Osteoblast (primary cell): Measurements from ENCODE around the gene SLC18A3. TPM values are rescaled to one million over a fixed set of nuclear protein-coding genes. Genes with fewer than 3 reads are reported as not detected.

ENCODE experiments used
- DNase-seq: peaks from one replicate; pipeline ENCODE4 v3.0.0; 2011; ENCODE audit warnings: low spot score, mixed read lengths; ENCODE audit not compliant: insufficient read length; ENCODE audit errors: missing footprints
- H2AFZ ChIP-seq: 2 replicates; pipeline ENCODE4 v1.6.0; 2011; ENCODE audit warnings: mild to moderate bottlenecking, low read length
- H3K27ac ChIP-seq: 2 replicates; pipeline ENCODE4 v1.5.1; 2011; ENCODE audit warnings: mild to moderate bottlenecking, low read depth, low read length, moderate library complexity
- H3K27me3 ChIP-seq: 2 replicates; pipeline ENCODE4 v1.6.0; 2012; ENCODE audit warnings: mild to moderate bottlenecking, control low read depth, inconsistent platforms, low read length, moderate library complexity; ENCODE audit not compliant: insufficient read depth
- H3K36me3 ChIP-seq: 2 replicates; pipeline ENCODE4 v1.5.1; 2011; ENCODE audit warnings: mild to moderate bottlenecking, low read length, control low read depth, moderate library complexity; ENCODE audit not compliant: insufficient read depth
- H3K4me1 ChIP-seq: 2 replicates; pipeline ENCODE4 v1.5.1; 2011; ENCODE audit warnings: mild to moderate bottlenecking, low read length, control low read depth, moderate library complexity; ENCODE audit not compliant: insufficient read depth
- H3K4me2 ChIP-seq: 2 replicates; pipeline ENCODE4 v1.6.0; 2011; ENCODE audit warnings: mild to moderate bottlenecking, low read length; ENCODE audit not compliant: insufficient read depth
- H3K4me3 ChIP-seq: fragments of 200-600 bp; sonication (generic); 3 replicates; pipeline ENCODE4 v1.5.1; 2012; ENCODE audit warnings: mild to moderate bottlenecking, low read length, inconsistent platforms; ENCODE audit not compliant: insufficient read depth
- H3K79me2 ChIP-seq: 2 replicates; pipeline ENCODE4 v1.6.0; 2012; ENCODE audit warnings: mild to moderate bottlenecking, low read length, control low read depth, inconsistent platforms; ENCODE audit not compliant: insufficient read depth
- H3K9me3 ChIP-seq: 2 replicates; pipeline ENCODE4 v1.5.1; 2011; ENCODE audit warnings: low read depth, low read length, control low read depth
- H4K20me1 ChIP-seq: 2 replicates; pipeline ENCODE4 v1.6.0; 2012; ENCODE audit warnings: mild to moderate bottlenecking, low read length, control low read depth; ENCODE audit not compliant: insufficient read depth
- total RNA-seq: library from RNA; depleted of rRNA; stranded (reverse); fragments of >200 nt; gene quantifications from 2 replicates; pipeline ENCODE4 v1.2.3, GENCODE V29; 2012
- TF ChIP-seq, protein P1 (sequence below): IDR thresholded peaks from 2 replicates; pipeline ENCODE4 v1.5.1; 2011; ENCODE audit warnings: mild to moderate bottlenecking, low read depth, low read length, moderate library complexity; ENCODE audit errors: extremely low read depth

SLC18A3 gene
- total RNA-seq, 1 donor, result not detected

DNA sequence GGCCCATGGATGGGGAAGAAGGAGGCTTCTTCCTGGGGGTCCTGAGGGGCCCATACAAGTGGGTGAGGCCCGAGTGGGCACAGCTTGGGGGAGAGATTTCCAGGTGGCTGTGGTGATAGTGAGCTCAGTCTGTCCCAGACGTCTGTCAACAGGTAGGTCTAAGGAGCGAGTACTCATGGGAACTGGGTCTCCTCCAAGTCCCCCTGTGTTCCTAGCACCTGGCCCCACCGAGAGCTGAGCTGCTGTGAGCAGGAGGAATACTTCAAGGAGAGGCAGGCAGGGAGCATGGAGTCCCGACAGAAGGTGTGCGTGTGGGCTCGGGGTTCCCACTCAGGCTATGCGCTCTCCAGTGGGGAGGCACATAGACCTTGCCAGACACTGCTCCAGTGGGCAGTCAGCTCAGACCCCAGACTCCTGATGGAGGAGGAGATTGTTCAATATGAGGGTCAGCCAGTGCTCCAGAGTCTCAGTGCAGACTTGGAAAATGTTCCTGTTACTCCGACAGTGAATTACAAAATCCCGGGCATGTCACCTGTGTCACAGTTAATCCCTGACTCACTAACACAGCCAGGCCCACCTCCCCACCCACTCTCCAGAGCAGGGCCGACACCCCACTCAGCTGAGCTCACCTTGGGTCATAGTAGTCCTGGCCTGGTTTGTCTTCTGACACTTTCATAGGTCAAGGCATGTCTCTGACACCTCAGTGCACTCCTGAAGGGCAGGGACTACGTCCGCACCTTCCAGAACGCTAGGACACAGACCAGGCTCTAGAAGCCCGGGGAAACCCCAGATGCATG, 41.1 kb downstream of the SLC18A3 start:
- Histone ChIP-seq H3K9me3 (no peaks in the 10 kb centered on the region), H3K79me2 (no peaks in the 10 kb centered on the region), H3K27me3 (peaks cover 24% of the 10 kb centered on the region), H3K27ac (no peak overlapping the region), H3K4me1 (no peaks in the 10 kb centered on the region), H2AFZ (no peak overlapping the region), H4K20me1 (no peaks in the 10 kb centered on the region), H3K4me3 (no peak overlapping the region), H3K36me3 (no peaks in the 10 kb centered on the region), H3K4me2 (no peak overlapping the region)
- TF ChIP-seq, protein P1, sequence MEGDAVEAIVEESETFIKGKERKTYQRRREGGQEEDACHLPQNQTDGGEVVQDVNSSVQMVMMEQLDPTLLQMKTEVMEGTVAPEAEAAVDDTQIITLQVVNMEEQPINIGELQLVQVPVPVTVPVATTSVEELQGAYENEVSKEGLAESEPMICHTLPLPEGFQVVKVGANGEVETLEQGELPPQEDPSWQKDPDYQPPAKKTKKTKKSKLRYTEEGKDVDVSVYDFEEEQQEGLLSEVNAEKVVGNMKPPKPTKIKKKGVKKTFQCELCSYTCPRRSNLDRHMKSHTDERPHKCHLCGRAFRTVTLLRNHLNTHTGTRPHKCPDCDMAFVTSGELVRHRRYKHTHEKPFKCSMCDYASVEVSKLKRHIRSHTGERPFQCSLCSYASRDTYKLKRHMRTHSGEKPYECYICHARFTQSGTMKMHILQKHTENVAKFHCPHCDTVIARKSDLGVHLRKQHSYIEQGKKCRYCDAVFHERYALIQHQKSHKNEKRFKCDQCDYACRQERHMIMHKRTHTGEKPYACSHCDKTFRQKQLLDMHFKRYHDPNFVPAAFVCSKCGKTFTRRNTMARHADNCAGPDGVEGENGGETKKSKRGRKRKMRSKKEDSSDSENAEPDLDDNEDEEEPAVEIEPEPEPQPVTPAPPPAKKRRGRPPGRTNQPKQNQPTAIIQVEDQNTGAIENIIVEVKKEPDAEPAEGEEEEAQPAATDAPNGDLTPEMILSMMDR, result no peak
- no peak for DNase-seq

- Histone ChIP-seq H3K36me3 (no peaks in the 10 kb centered on the region), H3K4me1 (no peaks in the 10 kb centered on the region), H3K79me2 (no peaks in the 10 kb centered on the region), H3K4me3 (no peak overlapping the region), H3K9me3 (no peaks in the 10 kb centered on the region), H3K27ac (no peak overlapping the region), H2AFZ (no peak overlapping the region), H3K27me3 (peaks cover 24% of the 10 kb centered on the region), H4K20me1 (no peaks in the 10 kb centered on the region), H3K4me2 (no peak overlapping the region)
- DNase-seq, result no peak
- TF ChIP-seq, protein P1, result no peak
Measured at GRCh38 chr10:49651917-49652316, 41.8 kb downstream of the SLC18A3 start.

DNA sequence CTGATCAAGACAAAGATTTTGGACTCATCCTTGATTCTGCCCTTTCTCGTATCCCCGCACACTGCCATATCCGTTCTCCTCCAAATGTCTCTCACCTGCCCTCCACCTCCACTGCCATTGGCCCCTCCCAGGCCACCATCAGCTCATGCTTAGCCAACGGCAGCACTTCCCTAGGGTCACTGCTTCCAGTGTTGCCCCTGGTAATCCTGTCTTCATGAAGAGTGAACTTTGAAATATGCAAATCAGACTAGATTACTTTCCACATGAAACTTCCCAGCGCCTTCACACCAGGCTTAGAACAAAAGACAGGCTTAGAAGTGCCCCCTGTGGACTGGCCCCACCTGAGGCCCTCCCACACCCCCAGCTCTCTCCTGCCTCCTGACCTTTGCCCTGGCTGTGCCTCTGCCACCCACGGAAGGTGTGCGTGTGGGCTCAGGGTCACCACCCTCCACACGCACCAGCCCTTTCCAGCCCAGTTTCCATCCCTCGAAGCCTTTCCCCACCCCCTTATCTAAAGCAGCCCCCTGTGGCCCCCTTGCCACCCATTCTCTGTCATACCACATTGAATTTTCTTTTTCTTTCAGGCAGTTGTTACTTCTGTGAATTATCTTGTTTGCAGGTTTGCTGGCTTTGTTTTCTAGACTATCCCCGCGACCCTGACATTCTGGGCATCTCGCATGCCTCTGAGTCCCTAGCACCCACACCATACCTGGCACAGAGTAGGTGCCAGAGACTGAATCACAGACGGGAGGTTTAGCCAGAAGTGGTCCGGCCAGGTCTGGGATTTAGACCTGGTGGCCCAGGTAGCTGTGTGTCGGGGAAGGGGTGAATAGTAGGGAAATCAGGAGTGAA, 42.5 kb downstream of the SLC18A3 start:
- H3K4me3 ChIP-seq, result no peak overlapping the region
- no peaks in the 10 kb centered on the region for H3K36me3 ChIP-seq
- DNase-seq, result no peak
- no peak overlapping the region for H3K4me2 ChIP-seq
- no peak overlapping the region for H3K27ac ChIP-seq
- no peaks in the 10 kb centered on the region for H3K79me2 ChIP-seq
- H3K4me1 ChIP-seq, result no peaks in the 10 kb centered on the region
- TF ChIP-seq, protein P1, result no peak
- no peaks in the 10 kb centered on the region for H3K9me3 ChIP-seq
- H2AFZ ChIP-seq, result no peak overlapping the region
- H3K27me3 ChIP-seq, result peaks cover 24% of the 10 kb centered on the region
- no peaks in the 10 kb centered on the region for H4K20me1 ChIP-seq

DNA sequence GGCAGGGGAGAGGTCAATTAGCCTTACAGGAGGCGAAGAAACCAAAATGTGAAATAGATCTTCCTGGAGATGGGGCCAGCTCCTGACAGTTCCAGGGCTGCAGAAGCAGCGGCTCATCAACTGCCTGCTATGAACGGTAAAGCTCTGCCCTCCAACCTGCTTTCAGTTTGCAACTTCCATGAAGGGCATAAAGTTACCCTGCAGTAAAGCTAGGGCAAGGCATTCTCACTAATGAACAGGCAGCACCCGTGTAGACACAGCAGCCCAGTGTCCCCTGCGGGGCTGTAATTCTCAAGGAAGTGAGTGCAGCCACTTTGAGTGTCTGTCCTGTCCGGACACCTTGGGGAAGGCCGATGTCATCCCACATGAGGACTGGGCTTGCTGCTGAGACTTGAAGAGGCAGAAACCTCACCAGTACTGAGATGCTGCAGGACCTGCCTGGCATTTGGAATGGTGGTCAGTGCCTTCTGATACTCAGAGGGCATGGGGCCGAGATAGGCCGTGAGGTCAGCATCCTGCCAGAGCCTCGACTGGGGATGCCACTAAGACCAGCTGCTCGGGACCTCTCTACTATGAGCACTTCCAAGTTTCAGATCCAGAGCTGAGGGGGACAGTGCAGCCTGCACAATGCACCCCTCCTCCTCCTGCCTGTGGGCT, 43.3 kb downstream of the SLC18A3 start:
- TF ChIP-seq, protein P1, result no peak
- no peak for DNase-seq
- H3K79me2 ChIP-seq, result no peaks in the 10 kb centered on the region
- H3K36me3 ChIP-seq, result no peaks in the 10 kb centered on the region
- H3K9me3 ChIP-seq, result no peaks in the 10 kb centered on the region
- no peak overlapping the region for H3K4me2 ChIP-seq
- H3K27me3 ChIP-seq, result peaks cover 24% of the 10 kb centered on the region
- H3K4me3 ChIP-seq, result no peak overlapping the region
- H3K27ac ChIP-seq, result no peak overlapping the region
- no peaks in the 10 kb centered on the region for H4K20me1 ChIP-seq
- no peaks in the 10 kb centered on the region for H3K4me1 ChIP-seq
- H2AFZ ChIP-seq, result no peak overlapping the region
